Caco-2 (cell line): ENCODE data around the gene NTRK2. TPM values are rescaled to one million over a fixed set of nuclear protein-coding genes. Genes with fewer than 3 reads are reported as not detected.

Experiments used
- BruUV-seq: library from RNA; stranded (reverse); fragments of 400-500 nt; replicated peaks from 2 replicates; lab custom pipeline; 2021; lab: Mats Ljungman, UMichigan
- CTCF ChIA-PET: fragments of 300-600 bp; sonication (Branson Sonifier 250); formaldehyde crosslinking; loops from one replicate; lab custom pipeline; 2022; ENCODE audit warnings: antibody characterized with exemption; lab: Charles Lee
- POLR2A ChIA-PET: fragments of 300-600 bp; sonication (Branson Sonifier 250); formaldehyde crosslinking; loops from one replicate; lab custom pipeline; 2022; ENCODE audit warnings: antibody characterized with exemption; lab: Charles Lee
- DNase-seq, 2 experiments: peaks; one replicate each; pipeline versions ENCODE4 v3.0.0 to v3.0.0-alpha.2; 2020 to 2022
- H3K27me3 ChIP-seq: replicated peaks from 2 replicates; pipeline ENCODE4 v1.6.0; 2011; ENCODE audit warnings: low read length; ENCODE audit not compliant: control insufficient read depth, insufficient read depth
- H3K36me3 ChIP-seq: 2 replicates; pipeline ENCODE4 v1.5.1; 2011; ENCODE audit warnings: low read length; ENCODE audit not compliant: control insufficient read depth, insufficient read depth
- H3K4me1 ChIP-seq: fragments of 250-450 bp; sonication (Bioruptor Pico); 2 replicates; pipeline ENCODE4 v1.5.1; 2020; ENCODE audit warnings: mild to moderate bottlenecking
- H3K4me3 ChIP-seq: 2 replicates; pipeline ENCODE4 v1.5.1; 2011; ENCODE audit warnings: low read depth, mild to moderate bottlenecking, control low read depth, low read length
- H3K9me3 ChIP-seq: fragments of 250-450 bp; sonication (Bioruptor Pico); 2 replicates; pipeline ENCODE4 v1.5.1; 2020; ENCODE audit warnings: mild to moderate bottlenecking, moderate library complexity
- H3K27ac Mint-ChIP-seq: one replicate; pipeline ENCODE4 v1.8.0; 2022; ENCODE audit warnings: mixed read lengths; ENCODE audit not compliant: unreplicated experiment
- H3K27me3 Mint-ChIP-seq: one replicate; pipeline ENCODE4 v1.8.0; 2022; ENCODE audit warnings: mixed read lengths; ENCODE audit not compliant: insufficient read depth, unreplicated experiment
- H3K36me3 Mint-ChIP-seq: one replicate; pipeline ENCODE4 v1.8.0; 2022; ENCODE audit warnings: mild to moderate bottlenecking, mixed read lengths; ENCODE audit not compliant: insufficient read depth, unreplicated experiment
- H3K4me1 Mint-ChIP-seq: one replicate; pipeline ENCODE4 v1.8.0; 2022; ENCODE audit warnings: low read depth, mixed read lengths; ENCODE audit not compliant: unreplicated experiment
- H3K4me3 Mint-ChIP-seq: one replicate; pipeline ENCODE4 v1.8.0; 2022; ENCODE audit warnings: mild to moderate bottlenecking, moderate library complexity, mixed read lengths; ENCODE audit not compliant: unreplicated experiment
- H3K9me3 Mint-ChIP-seq: one replicate; pipeline ENCODE4 v1.8.0; 2022; ENCODE audit warnings: mixed read lengths; ENCODE audit not compliant: unreplicated experiment
- CTCF ChIP-seq, 2 experiments: fragments of 200-600 bp in 1 of 2; IDR thresholded peaks; 1 replicate in 1 of 2; 2 replicates in 1 of 2; pipeline versions ENCODE4 v1.5.1 to v1.8.0; 2011 to 2022; ENCODE audit warnings: antibody characterized with exemption in 1 of 2, control low read depth in 1 of 2, inconsistent platforms in 1 of 2, low read depth in 1 of 2, low read length in 1 of 2, mild to moderate bottlenecking in 1 of 2, moderate library complexity in 1 of 2; ENCODE audit not compliant: insufficient read depth in 1 of 2, severe bottlenecking in 1 of 2, unreplicated experiment in 1 of 2
- intact Hi-C: fragments of 100-400 bp; cut with micrococcal nuclease; formaldehyde crosslinking; loops from one replicate; pipeline ENCODE4 v1.10.0; 2022; ENCODE audit not compliant: unreplicated experiment
- total RNA-seq: library from RNA; stranded (reverse); gene quantifications from 2 replicates; pipeline ENCODE4 v1.2.3, GENCODE V29; 2022

NTRK2 gene
- total RNA-seq, 1 experiment from 2014 or later = not detected

- POLR2A ChIA-PET = no interaction called here
- Histone ChIP-seq H3K4me1 (no peaks in the 10 kb centered on the region), H3K4me3 (no peak overlapping the region), H3K36me3 (no peaks in the 10 kb centered on the region), H3K27me3 (no peaks in the 10 kb centered on the region), H3K9me3 (no peaks in the 10 kb centered on the region)
- no peak for DNase-seq
- CTCF ChIA-PET = no interaction called here
- intact Hi-C loops = no loop called here
- no peak overlapping the region for H3K4me3 Mint-ChIP-seq
- no TSS peak for BruUV-seq
- H3K27ac Mint-ChIP-seq = no peak overlapping the region
- TF ChIP-seq CTCF (IDR thresholded peaks at IDR 0.05; ENCODE audit: insufficient read depth in 1 of 2, low read depth in 1 of 2, low read length in 1 of 2, severe bottlenecking in 1 of 2, unreplicated experiment in 1 of 2) = no peak
- no peaks in the 10 kb centered on the region for H3K9me3 Mint-ChIP-seq
- no peaks in the 10 kb centered on the region for H3K4me1 Mint-ChIP-seq
- no peaks in the 10 kb centered on the region for H3K27me3 Mint-ChIP-seq
- no peaks in the 10 kb centered on the region for H3K36me3 Mint-ChIP-seq
Measured at GRCh38 chr9:84742261-84742660, 72.7 kb downstream of the NTRK2 start.

GRCh38 chr9:84744195-84744594, 74.7 kb downstream of the NTRK2 start:
- no peaks in the 10 kb centered on the region for H3K4me1 ChIP-seq
- CTCF ChIA-PET = no interaction called here
- Mint-ChIP-seq H3K4me3 (no peak overlapping the region), H3K27me3 (peaks cover 2% of the 10 kb centered on the region), H3K4me1 (no peaks in the 10 kb centered on the region), H3K27ac (no peak overlapping the region), H3K9me3 (no peaks in the 10 kb centered on the region), H3K36me3 (no peaks in the 10 kb centered on the region)
- no peaks in the 10 kb centered on the region for H3K9me3 ChIP-seq
- no peaks in the 10 kb centered on the region for H3K27me3 ChIP-seq
- POLR2A ChIA-PET = no interaction called here
- no peak for TF ChIP-seq CTCF (IDR thresholded peaks at IDR 0.05; ENCODE audit: insufficient read depth in 1 of 2, low read depth in 1 of 2, low read length in 1 of 2, severe bottlenecking in 1 of 2, unreplicated experiment in 1 of 2)
- no peaks in the 10 kb centered on the region for H3K36me3 ChIP-seq
- intact Hi-C loops = no loop called here
- no peak overlapping the region for H3K4me3 ChIP-seq
- DNase-seq = no peak
- BruUV-seq = no TSS peak

GRCh38 chr9:84744726-84745125, 75.2 kb downstream of the NTRK2 start:
- no peak overlapping the region for H3K27ac Mint-ChIP-seq
- H3K27me3 ChIP-seq = no peaks in the 10 kb centered on the region
- H3K36me3 ChIP-seq = no peaks in the 10 kb centered on the region
- no peaks in the 10 kb centered on the region for H3K4me1 ChIP-seq
- H3K27me3 Mint-ChIP-seq = peaks cover 2% of the 10 kb centered on the region
- no peak overlapping the region for H3K4me3 ChIP-seq
- BruUV-seq = no TSS peak
- H3K36me3 Mint-ChIP-seq = no peaks in the 10 kb centered on the region
- DNase-seq = no peak
- H3K9me3 ChIP-seq = no peaks in the 10 kb centered on the region
- TF ChIP-seq CTCF (IDR thresholded peaks at IDR 0.05; ENCODE audit: insufficient read depth in 1 of 2, low read depth in 1 of 2, low read length in 1 of 2, severe bottlenecking in 1 of 2, unreplicated experiment in 1 of 2) = no peak
- intact Hi-C loops = no loop called here
- POLR2A ChIA-PET = no interaction called here
- no peaks in the 10 kb centered on the region for H3K4me1 Mint-ChIP-seq
- CTCF ChIA-PET = no interaction called here
- H3K4me3 Mint-ChIP-seq = no peak overlapping the region
- H3K9me3 Mint-ChIP-seq = no peaks in the 10 kb centered on the region
